Spleen (tissue), 11 donors: Measurements from ENCODE around the gene SLC39A11. TPM values are rescaled to one million over a fixed set of nuclear protein-coding genes. Genes with fewer than 3 reads are reported as not detected.
"Not testable (repeated sequence)": the region's sequence is repeated elsewhere in the genome, so short reads cannot be mapped to it uniquely, and the experiment has no call there.

Experiments
- DNase-seq: peaks from one replicate; pipeline ENCODE4 v3.0.0-alpha.2; 2020
- H3K27ac ChIP-seq, 8 donors: fragments of 200-600 bp; sonication (generic) in 7 of 8; 1 replicate in 4 of 8; 2 replicates in 4 of 8; pipeline versions ENCODE4 v1.5.0 to v1.8.0; 2016 to 2021; ENCODE audit warnings: inconsistent platforms in 4 of 8, mild to moderate bottlenecking in 4 of 8, moderate library complexity in 1 of 8
- H3K27me3 ChIP-seq, 7 donors: fragments of 200-600 bp; sonication (generic) in 6 of 7; replicated peaks in 1 of 7; 1 replicate in 4 of 7; 2 replicates in 3 of 7; pipeline versions ENCODE4 v1.5.0 to v1.8.0; 2016 to 2021; ENCODE audit warnings: inconsistent platforms in 3 of 7, mild to moderate bottlenecking in 1 of 7
- H3K36me3 ChIP-seq, 6 donors: fragments of 200-600 bp; sonication (generic) in 5 of 6; 1 replicate in 4 of 6; 2 replicates in 2 of 6; pipeline versions ENCODE4 v1.5.0 to v1.8.0; 2016 to 2021; ENCODE audit warnings: inconsistent platforms in 2 of 6
- H3K4me1 ChIP-seq, 6 donors: fragments of 200-600 bp; sonication (generic) in 5 of 6; 1 replicate in 3 of 6; 2 replicates in 3 of 6; pipeline versions ENCODE4 v1.5.0 to v1.8.0; 2016 to 2021; ENCODE audit warnings: inconsistent platforms in 3 of 6
- H3K4me3 ChIP-seq, 8 donors: fragments of 200-600 bp; sonication (generic) in 7 of 8; 1 replicate in 4 of 8; 2 replicates in 4 of 8; pipeline versions ENCODE4 v1.5.0 to v1.8.0; 2016 to 2021; ENCODE audit warnings: inconsistent platforms in 4 of 8, mild to moderate bottlenecking in 4 of 8, moderate library complexity in 2 of 8
- H3K9me3 ChIP-seq, 8 donors: fragments of 200-600 bp; sonication (generic) in 7 of 8; 1 replicate in 4 of 8; 2 replicates in 4 of 8; pipeline versions ENCODE4 v1.5.0 to v1.8.0; 2016 to 2021; ENCODE audit warnings: inconsistent platforms in 4 of 8
- CTCF ChIP-seq, 11 experiments: fragments of 200-600 bp in 7 of 11; fragments of 450-650 bp in 4 of 11; sonication (generic) in 4 of 11; IDR thresholded peaks in 8 of 11; conservative IDR thresholded peaks in 3 of 11; 1 replicate in 7 of 11; 2 replicates in 4 of 11; pipeline versions ENCODE4 v1.4.0 to v1.8.0; 2016 to 2021; ENCODE audit warnings: antibody characterized with exemption in 11 of 11, inconsistent platforms in 4 of 11, mild to moderate bottlenecking in 1 of 11
- POLR2A ChIP-seq, 3 donors: fragments of 450-650 bp; IDR thresholded peaks; one replicate each; pipeline ENCODE4 v1.5.1; 2017; ENCODE audit warnings: antibody characterized with exemption in 3 of 3, mild to moderate bottlenecking in 1 of 3
- POLR2AphosphoS5 ChIP-seq, 3 donors: sonication (generic); formaldehyde crosslinking; IDR thresholded peaks; one replicate each; pipeline ENCODE4 v1.5.1; 2017; ENCODE audit warnings: antibody characterized with exemption in 3 of 3
- WGBS, 5 donors: extraction: QIAGEN DNeasy Blood & Tissue Kit in 3 of 5; methylation state at CpG; one replicate each; pipeline versions ENCODE4 v1.1.5 to v1.1.7; 2013 to 2018; 5-methylcytosine and 5-hydroxymethylcytosine counted together
- intact Hi-C: fragments of 100-400 bp; cut with DNase I; formaldehyde crosslinking; loops from one replicate; pipeline ENCODE4 v1.15.0; 2023; ENCODE audit warnings: low total_unique reads
- polyA plus RNA-seq, 3 donors: library from polyadenylated mRNA; stranded (reverse); fragments of 200-250 nt; gene quantifications; one replicate each; pipeline ENCODE4 v1.2.1, GENCODE V29; 2013
- total RNA-seq, 7 donors: library from RNA; depleted of rRNA in 3 of 7; stranded (reverse); fragments of >200 nt in 3 of 7; fragmentation: NEBNext Ultra II Directional in 4 of 7; extraction: Animal tissue kit (Norgen Biotek cat#: 25700) in 4 of 7; gene quantifications; one replicate each; pipeline versions ENCODE4 v1.1.0 to v1.2.1, GENCODE V29; 2016 to 2021
- donor health status: healthy with polysubstance abuse.
- donor health status: DM: no; HTN: no; CAD: no; lungs with moderate emphysema.
- donor health status: DM: no; HTN: no; CAD: no.
- donor health status: Bipolar disorder and iron deficiency.
- donor health status: healthy.
- donor health status: DM: no; HTN: no; CAD: no.
- donor health status: DM: yes; HTN: yes; CAD: no.

The SLC39A11 gene
- total and polyA plus RNA-seq, 10 donors, result 4.1 to 45.2 (median 27.8) TPM

GRCh38 chr17:73062726-73063125, 29.8 kb downstream of the SLC39A11 start:
- no peak overlapping the region for H3K27ac ChIP-seq
- H3K4me3 ChIP-seq, result no peak overlapping the region
- no peaks in the 10 kb centered on the region for H3K9me3 ChIP-seq
- intact Hi-C loops, result no loop called here
- no peaks in the 10 kb centered on the region for H3K27me3 ChIP-seq
- H3K4me1 ChIP-seq, result peaks cover 0 to 39% (median 6%) of the 10 kb centered on the region in 6 donors
- TF ChIP-seq POLR2A (IDR thresholded peaks at IDR 0.05) (no peak), CTCF (IDR thresholded peaks at IDR 0.05 in 8 of 11, conservative IDR thresholded peaks at IDR 0.05 in 3 of 11) (no peak), POLR2AphosphoS5 (IDR thresholded peaks at IDR 0.05) (no peak)
- H3K36me3 ChIP-seq, result peaks cover 0 to 7% (median 0%) of the 10 kb centered on the region in 6 donors
- no peak for DNase-seq
- 64 to 85% (median 76%) methylated on average over 5 of the region's 5 CpGs for WGBS, 5 donors

GRCh38 chr17:73061161-73061560, 31.3 kb downstream of the SLC39A11 start:
- H3K4me1 ChIP-seq, result peaks cover 0 to 39% (median 6%) of the 10 kb centered on the region in 6 donors
- no peaks in the 10 kb centered on the region for H3K36me3 ChIP-seq
- DNase-seq, result no peak
- H3K4me3 ChIP-seq, result no peak overlapping the region
- H3K9me3 ChIP-seq, result no peaks in the 10 kb centered on the region
- 56 to 92% (median 72%) methylated on average over 4 of the region's 4 CpGs for WGBS, 5 donors
- H3K27ac ChIP-seq, result peak overlapping the region in 4 of 8 donors; percentile 17 to 60 (median 36)
- intact Hi-C loops, result no loop called here
- H3K27me3 ChIP-seq, result no peaks in the 10 kb centered on the region
- TF ChIP-seq POLR2A (IDR thresholded peaks at IDR 0.05) (no peak), CTCF (IDR thresholded peaks at IDR 0.05 in 8 of 11, conservative IDR thresholded peaks at IDR 0.05 in 3 of 11) (no peak), POLR2AphosphoS5 (IDR thresholded peaks at IDR 0.05) (no peak)

- peaks cover 0 to 39% (median 6%) of the 10 kb centered on the region in 6 donors for H3K4me1 ChIP-seq
- no peaks in the 10 kb centered on the region for H3K36me3 ChIP-seq
- no peaks in the 10 kb centered on the region for H3K27me3 ChIP-seq
- intact Hi-C loops, result no loop called here
- no peak for DNase-seq
- H3K27ac ChIP-seq, result peak overlapping the region in 4 of 8 donors; percentile 17 to 60 (median 36)
- no peak overlapping the region for H3K4me3 ChIP-seq
- TF ChIP-seq CTCF (IDR thresholded peaks at IDR 0.05 in 8 of 11, conservative IDR thresholded peaks at IDR 0.05 in 3 of 11) (no peak), POLR2AphosphoS5 (IDR thresholded peaks at IDR 0.05) (no peak), POLR2A (IDR thresholded peaks at IDR 0.05) (no peak)
- H3K9me3 ChIP-seq, result no peaks in the 10 kb centered on the region
- 68 to 90% (median 88%) methylated on average over 7 of the region's 7 CpGs for WGBS, 5 donors
Measured at GRCh38 chr17:73060721-73061120, 31.8 kb downstream of the SLC39A11 start.

- H3K27ac ChIP-seq, intact Hi-C loops, H3K36me3 ChIP-seq, H3K27me3 ChIP-seq, H3K4me3 ChIP-seq, DNase-seq, H3K9me3 ChIP-seq: not testable (repeated sequence)
- peaks cover 0 to 38% (median 6%) of the 10 kb centered on the region in 6 donors for H3K4me1 ChIP-seq
- 80 to 96% (median 91%) methylated on average over 4 of the region's 4 CpGs for WGBS, 5 donors
Measured at GRCh38 chr17:73059713-73060112, 32.8 kb downstream of the SLC39A11 start.

- DNase-seq, result no peak
- Histone ChIP-seq H3K4me3 (no peak overlapping the region), H3K27me3 (no peaks in the 10 kb centered on the region), H3K9me3 (no peaks in the 10 kb centered on the region), H3K4me1 (peaks cover 0 to 23% (median 4%) of the 10 kb centered on the region in 6 donors), H3K27ac (no peak overlapping the region), H3K36me3 (no peaks in the 10 kb centered on the region)
- 93 to 98% (median 94%) methylated on average over 6 of the region's 6 CpGs for WGBS, 5 donors
- intact Hi-C loops, result no loop called here
- TF ChIP-seq POLR2AphosphoS5 (IDR thresholded peaks at IDR 0.05), result no peak
- no peak for TF ChIP-seq POLR2A (IDR thresholded peaks at IDR 0.05)
- no peak for TF ChIP-seq CTCF (IDR thresholded peaks at IDR 0.05 in 8 of 11, conservative IDR thresholded peaks at IDR 0.05 in 3 of 11)
Measured at GRCh38 chr17:73058022-73058421, 34.5 kb downstream of the SLC39A11 start.
